Measurements from ENCODE around the gene NKAIN4. TPM values are rescaled to one million over a fixed set of nuclear protein-coding genes. Genes with fewer than 3 reads are reported as not detected.

NKAIN4 gene
- total RNA-seq, 3 donors from 2014 or later = not detected

DNA sequence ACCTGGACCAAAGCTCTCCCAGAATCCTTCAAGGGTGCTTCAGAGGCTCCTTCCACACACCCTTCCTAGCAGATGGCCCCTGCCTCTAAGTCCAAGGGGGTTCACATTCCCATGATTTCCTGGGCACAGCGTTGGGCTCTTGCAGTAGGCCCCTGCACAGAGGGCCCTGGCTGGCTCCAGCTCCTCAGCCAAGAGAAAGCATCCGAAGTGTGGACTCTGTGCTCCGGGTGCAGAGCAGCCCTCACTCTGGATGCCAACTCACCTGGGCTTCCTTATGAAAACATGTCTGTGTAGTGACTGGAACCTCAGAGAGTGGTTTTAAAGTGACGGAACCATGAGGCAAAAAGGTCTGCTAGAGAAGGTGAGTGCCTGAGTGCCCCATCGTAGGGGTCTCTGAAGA lies 49.9 kb downstream of the NKAIN4 start:
- no peak for DNase-seq
- Mint-ChIP-seq H3K27me3 (ENCODE audit: low read depth) (no peaks in the 10 kb centered on the region), H3K36me3 (ENCODE audit: insufficient read depth) (peaks cover 31% of the 10 kb centered on the region), H3K9me3 (no peaks in the 10 kb centered on the region), H3K4me3 (no peak overlapping the region), H3K4me1 (ENCODE audit: low read depth) (peaks cover 13% of the 10 kb centered on the region)
- ATAC-seq = no peak

DNA sequence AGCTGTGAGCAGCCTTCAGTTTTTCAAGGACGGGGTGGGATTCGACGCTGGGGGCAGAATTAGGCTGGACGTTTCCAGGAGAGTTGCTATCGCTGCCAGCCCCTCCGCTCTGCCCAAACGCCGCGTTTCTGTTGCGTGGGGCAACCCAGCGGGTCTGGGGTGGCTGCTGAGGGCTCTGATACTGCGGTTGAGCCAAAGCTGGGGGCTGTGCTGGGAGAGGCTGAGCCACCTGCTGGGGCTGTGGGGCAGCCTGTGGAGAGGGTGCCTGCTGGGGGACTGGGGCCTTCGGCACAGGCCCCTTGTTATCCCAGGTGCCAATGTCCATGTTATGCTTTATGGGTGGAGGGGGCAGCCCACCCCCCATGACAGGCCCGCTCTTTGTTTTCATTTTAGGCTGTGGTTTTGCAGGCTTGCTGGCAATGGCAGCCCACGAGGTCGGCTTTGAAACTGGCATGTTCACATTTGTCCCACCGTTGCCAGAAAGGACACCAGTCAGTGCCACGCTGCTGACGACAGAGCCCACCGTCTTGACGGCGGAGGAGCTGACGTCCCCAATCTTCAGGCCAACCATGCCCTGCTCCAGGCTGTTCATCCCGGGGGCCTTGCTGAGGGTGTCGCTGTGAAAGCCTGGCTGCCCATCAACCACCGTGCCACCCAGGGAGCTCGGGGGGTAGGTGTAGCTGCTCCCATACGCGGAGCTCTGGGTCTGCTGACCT lies 51.3 kb downstream of the NKAIN4 start:
- Mint-ChIP-seq H3K36me3 (ENCODE audit: insufficient read depth) (peaks cover 29% of the 10 kb centered on the region), H3K4me1 (ENCODE audit: low read depth) (peaks cover 16% of the 10 kb centered on the region), H3K4me3 (no peak overlapping the region), H3K27me3 (ENCODE audit: low read depth) (no peaks in the 10 kb centered on the region), H3K9me3 (no peaks in the 10 kb centered on the region)
- ATAC-seq (no peak), DNase-seq (no peak)

DNA sequence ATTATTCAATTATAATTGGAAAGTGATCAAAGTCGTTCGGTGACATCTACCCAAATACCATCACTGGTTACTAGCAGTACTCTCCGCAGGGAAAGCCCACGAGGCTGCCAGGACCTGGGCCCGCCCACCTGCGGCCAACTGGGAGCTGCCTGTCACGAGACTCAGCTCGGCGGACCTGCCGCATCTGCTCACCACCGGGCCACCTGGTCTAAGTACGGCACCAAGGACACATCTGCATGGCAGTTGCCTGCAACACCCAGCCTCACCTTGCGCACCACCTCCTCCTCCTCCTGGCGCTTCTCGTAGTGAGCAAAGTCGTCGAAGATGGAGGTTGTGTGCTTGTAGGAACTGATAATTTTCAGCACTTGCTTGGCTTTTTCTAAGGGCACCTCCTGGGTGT lies 52.2 kb downstream of the NKAIN4 start:
- H3K4me1 Mint-ChIP-seq (ENCODE audit: low read depth) = peaks cover 20% of the 10 kb centered on the region
- peaks cover 26% of the 10 kb centered on the region for H3K36me3 Mint-ChIP-seq (ENCODE audit: insufficient read depth)
- ATAC-seq = no peak
- no peak overlapping the region for H3K4me3 Mint-ChIP-seq
- DNase-seq = no peak
- no peaks in the 10 kb centered on the region for H3K9me3 Mint-ChIP-seq
- H3K27me3 Mint-ChIP-seq (ENCODE audit: low read depth) = no peaks in the 10 kb centered on the region

DNA sequence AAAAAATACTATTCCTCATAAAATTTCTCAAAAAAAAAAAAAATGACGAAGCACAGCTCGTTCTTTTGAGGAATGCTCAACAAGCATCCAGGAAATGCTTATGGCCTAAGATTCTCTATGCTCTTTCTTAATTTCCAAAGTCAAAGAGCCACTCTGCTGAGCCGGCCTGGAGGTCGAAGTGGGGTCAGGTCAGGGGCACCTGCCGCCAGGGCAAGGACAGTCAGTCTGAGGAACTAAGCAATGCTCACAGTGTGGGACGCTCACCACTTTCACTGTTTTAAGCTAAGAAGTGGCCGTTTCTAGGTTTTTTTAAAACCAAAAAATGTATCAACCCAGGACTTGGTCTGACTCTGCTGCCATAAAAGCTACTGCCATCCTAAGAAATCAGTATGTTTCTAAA lies 55.7 kb downstream of the NKAIN4 start:
- DNase-seq (no peak), ATAC-seq (no peak)
- H3K4me3 Mint-ChIP-seq = no peak overlapping the region
- no peaks in the 10 kb centered on the region for H3K27me3 Mint-ChIP-seq (ENCODE audit: low read depth)
- H3K9me3 Mint-ChIP-seq = no peaks in the 10 kb centered on the region
- peaks cover 24% of the 10 kb centered on the region for H3K36me3 Mint-ChIP-seq (ENCODE audit: insufficient read depth)
- peaks cover 28% of the 10 kb centered on the region for H3K4me1 Mint-ChIP-seq (ENCODE audit: low read depth)

DNA sequence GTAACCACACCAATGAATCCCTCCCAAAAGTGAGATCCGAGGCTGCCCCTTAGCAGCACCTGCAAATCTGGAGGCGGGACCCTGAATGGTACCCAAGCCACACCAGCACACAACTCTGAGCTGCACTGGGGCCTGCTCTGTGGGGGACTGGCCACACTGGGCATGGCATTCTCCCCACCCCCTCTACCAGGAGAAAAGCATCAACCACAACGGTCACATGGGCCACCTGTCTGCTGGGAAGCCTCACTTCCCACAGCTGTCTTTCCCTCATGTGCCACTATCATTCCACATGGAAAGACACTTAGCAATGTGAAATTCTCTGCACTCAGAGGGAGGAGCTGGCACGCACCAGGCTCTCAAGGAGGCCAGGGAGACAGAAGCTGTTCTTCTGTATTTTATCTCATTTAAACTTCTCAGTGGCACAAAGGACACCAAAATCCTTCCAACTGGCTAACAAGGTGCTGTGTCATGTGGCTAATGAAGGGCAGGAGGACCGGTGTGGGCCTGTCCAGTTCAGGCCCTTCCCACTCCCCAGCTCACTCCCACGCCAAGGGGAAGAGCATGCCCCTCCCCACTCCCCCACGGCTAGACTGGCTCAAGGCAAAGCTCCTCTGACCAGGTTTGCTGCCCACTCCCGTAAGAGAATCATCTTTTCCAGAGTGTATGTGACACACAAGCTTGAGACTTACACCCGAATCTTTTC lies 57.3 kb downstream of the NKAIN4 start:
- Mint-ChIP-seq H3K9me3 (no peaks in the 10 kb centered on the region), H3K36me3 (ENCODE audit: insufficient read depth) (peaks cover 15% of the 10 kb centered on the region), H3K27me3 (ENCODE audit: low read depth) (no peaks in the 10 kb centered on the region), H3K4me1 (ENCODE audit: low read depth) (peaks cover 28% of the 10 kb centered on the region), H3K4me3 (no peak overlapping the region)
- no peak for DNase-seq
- no peak for ATAC-seq

DNA sequence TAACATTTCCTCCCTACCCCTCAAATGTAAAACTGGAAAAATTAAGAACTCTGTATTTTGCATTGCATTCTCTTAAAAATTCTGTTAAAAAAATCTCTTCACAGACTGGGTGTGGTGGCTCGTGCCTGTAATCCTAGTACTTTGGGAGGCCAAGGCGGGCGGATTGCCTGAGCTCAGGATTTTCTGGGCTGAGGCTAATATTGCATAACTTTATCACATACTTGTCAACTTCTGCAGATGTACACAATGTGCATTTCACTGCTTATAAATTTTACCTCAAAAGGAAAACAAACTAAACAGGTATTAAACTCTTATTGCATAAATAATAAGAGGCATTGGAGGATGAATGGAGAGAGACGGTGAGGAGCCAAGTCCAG lies 59.5 kb downstream of the NKAIN4 start:
- peaks cover 10% of the 10 kb centered on the region for H3K36me3 Mint-ChIP-seq (ENCODE audit: insufficient read depth)
- ATAC-seq (no peak), DNase-seq (no peak)
- H3K4me3 Mint-ChIP-seq = no peak overlapping the region
- no peaks in the 10 kb centered on the region for H3K9me3 Mint-ChIP-seq
- H3K4me1 Mint-ChIP-seq (ENCODE audit: low read depth) = peaks cover 21% of the 10 kb centered on the region
- no peaks in the 10 kb centered on the region for H3K27me3 Mint-ChIP-seq (ENCODE audit: low read depth)

DNA sequence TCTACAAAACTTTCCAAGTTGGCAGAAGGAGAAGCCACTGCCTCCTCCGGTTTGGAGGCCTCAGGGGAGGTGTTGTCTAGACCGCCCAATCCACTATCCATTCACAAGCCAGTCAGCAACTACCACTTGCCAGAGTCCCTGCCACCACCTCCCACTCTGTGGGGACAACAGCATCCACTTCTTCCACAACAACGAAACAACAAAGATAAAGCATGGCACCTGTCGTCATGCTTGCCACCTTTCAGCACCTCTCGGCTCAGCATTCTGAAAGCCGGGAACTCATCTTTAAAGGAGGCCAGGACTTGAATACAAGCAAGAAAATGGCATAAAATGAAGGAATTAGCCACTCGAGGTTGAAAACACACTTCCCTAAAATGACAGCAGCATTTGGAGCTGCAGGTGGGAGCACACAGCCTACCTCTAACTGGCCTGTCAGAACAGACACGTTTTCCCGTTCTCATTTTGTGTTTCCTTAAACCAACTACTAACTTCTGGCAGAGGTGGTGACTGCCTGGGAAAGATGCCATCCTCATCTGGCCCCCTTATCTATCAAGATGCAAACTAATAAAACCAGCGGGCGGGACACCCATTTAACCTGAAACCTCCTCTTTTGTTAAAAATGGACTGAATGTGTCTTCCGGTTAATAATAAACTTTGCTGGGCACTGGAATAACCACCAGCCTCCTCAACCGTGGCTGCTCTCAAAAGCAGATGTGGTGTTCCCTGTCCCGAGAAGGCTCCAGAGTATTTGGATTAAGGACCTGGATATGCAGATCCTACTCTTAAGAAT lies 60.1 kb downstream of the NKAIN4 start:
- ATAC-seq = no peak

DNA sequence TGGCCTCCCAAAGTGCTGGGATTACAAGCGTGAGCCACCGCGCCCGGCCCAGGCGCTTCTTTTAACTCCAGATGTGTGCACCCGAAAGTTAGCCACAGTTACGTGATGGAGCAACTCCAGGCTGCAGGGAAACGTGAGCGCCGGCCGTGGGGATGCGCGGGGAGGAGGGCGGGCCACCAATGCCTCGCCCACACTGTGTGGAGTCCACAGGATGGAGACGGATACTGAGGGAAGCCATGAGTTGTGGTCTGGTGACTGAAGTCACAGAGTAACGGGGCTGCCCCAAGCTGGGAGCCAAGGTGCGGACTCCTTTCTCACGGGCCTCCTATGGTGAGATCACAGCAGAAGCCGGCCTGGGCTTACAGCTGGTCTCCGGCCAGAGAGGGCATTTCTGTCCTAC lies 61.5 kb downstream of the NKAIN4 start:
- DNase-seq (no peak), ATAC-seq (no peak)
- peaks cover 10% of the 10 kb centered on the region for H3K36me3 Mint-ChIP-seq (ENCODE audit: insufficient read depth)
- no peaks in the 10 kb centered on the region for H3K9me3 Mint-ChIP-seq
- H3K27me3 Mint-ChIP-seq (ENCODE audit: low read depth) = no peaks in the 10 kb centered on the region
- peaks cover 11% of the 10 kb centered on the region for H3K4me1 Mint-ChIP-seq (ENCODE audit: low read depth)
- H3K4me3 Mint-ChIP-seq = no peak overlapping the region

More for the DNA sequence above, 60.1 kb downstream of the NKAIN4 start:
- no peak for DNase-seq
- Mint-ChIP-seq H3K4me3 (no peak overlapping the region), H3K4me1 (ENCODE audit: low read depth) (peaks cover 18% of the 10 kb centered on the region), H3K27me3 (ENCODE audit: low read depth) (no peaks in the 10 kb centered on the region), H3K9me3 (no peaks in the 10 kb centered on the region), H3K36me3 (ENCODE audit: insufficient read depth) (peaks cover 10% of the 10 kb centered on the region)

DNA sequence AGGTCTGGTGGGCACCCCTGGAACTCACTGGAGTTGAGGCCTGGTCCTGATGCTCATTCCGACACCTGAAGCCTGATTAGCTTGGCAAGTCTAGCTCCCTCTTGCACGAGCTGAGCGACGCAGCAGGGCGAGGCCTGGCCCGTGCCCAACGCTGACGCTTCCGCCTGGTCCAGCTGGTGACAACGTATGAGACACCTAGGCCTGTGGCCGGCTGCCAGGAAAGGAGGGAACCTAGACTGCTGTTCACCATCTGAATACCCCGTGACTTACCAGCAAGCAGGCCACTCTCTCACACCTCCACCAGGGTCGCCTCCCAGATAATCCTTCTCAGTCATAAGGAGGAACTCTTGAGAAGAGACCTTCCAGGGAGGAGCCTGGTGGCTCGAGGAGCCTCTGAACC lies 62.9 kb downstream of the NKAIN4 start:
- Mint-ChIP-seq H3K36me3 (ENCODE audit: insufficient read depth) (peaks cover 7% of the 10 kb centered on the region), H3K27me3 (ENCODE audit: low read depth) (no peaks in the 10 kb centered on the region), H3K4me3 (no peak overlapping the region), H3K4me1 (ENCODE audit: low read depth) (peaks cover 2% of the 10 kb centered on the region), H3K9me3 (no peaks in the 10 kb centered on the region)
- DNase-seq (no peak), ATAC-seq (no peak)

DNA sequence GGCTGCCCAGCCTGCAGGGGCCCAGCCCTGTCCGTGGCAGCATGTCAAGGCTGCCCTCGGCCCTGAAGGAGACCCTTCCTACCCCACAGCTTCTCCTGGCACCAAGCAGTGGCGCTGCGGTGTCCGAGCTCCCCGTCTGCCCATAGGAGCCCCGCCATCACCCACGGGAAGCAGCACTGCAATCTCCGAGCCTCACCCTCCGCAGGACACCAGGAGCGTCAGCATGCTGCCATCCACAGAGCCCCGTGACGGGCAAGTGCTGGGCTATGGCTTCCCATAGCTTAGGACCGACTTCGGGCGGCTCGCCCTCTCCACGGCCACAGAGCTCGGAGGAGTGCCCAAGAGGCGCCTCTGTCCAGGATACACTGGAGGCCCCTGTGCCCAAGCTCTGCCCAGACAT lies 63.4 kb downstream of the NKAIN4 start:
- H3K4me3 Mint-ChIP-seq = no peak overlapping the region
- H3K4me1 Mint-ChIP-seq (ENCODE audit: low read depth) = no peaks in the 10 kb centered on the region
- H3K27me3 Mint-ChIP-seq (ENCODE audit: low read depth) = no peaks in the 10 kb centered on the region
- DNase-seq (no peak), ATAC-seq (no peak)
- peaks cover 4% of the 10 kb centered on the region for H3K36me3 Mint-ChIP-seq (ENCODE audit: insufficient read depth)
- H3K9me3 Mint-ChIP-seq = no peaks in the 10 kb centered on the region

Other genes with a start within 250 kb of the NKAIN4 start
- gene BHLHE23, start 247.5 kb downstream of the NKAIN4 start, total RNA-seq = not detected
- 10 to 100 TPM; 53.5 to 59.6 (median 55.6) TPM for gene YTHDF1, start 38.3 kb downstream of the NKAIN4 start, total RNA-seq
- not detected for gene BIRC7, start 18.6 kb downstream of the NKAIN4 start, total RNA-seq
- gene ARFGAP1, start 18.4 kb upstream of the NKAIN4 start, total RNA-seq = 100 to 1,000 TPM; 110 to 112 (median 110) TPM
- gene COL20A1, start 38.7 kb upstream of the NKAIN4 start, total RNA-seq = not detected
- gene CHRNA4, start 106.9 kb upstream of the NKAIN4 start, total RNA-seq = not detected
- not detected for gene KCNQ2, start 218.2 kb upstream of the NKAIN4 start, total RNA-seq
- gene EEF1A2, start 244.6 kb upstream of the NKAIN4 start, total RNA-seq = under 1 TPM; 0.63 to 0.96 (median 0.74) TPM